Gastrocnemius medialis (tissue), 4 donors: ENCODE measurements around the gene CTDSPL. TPM values are rescaled to one million over a fixed set of nuclear protein-coding genes. Genes with fewer than 3 reads are reported as not detected.
"Not testable (repeated sequence)": the region's sequence is repeated elsewhere in the genome, so short reads cannot be mapped to it uniquely, and the experiment has no call there.

ENCODE experiments used
- ATAC-seq, 2 donors: fragments of 150-250 bp; one replicate each; pipeline ENCODE4 v1.9.1; 2016
- DNase-seq, 2 donors: peaks; one replicate each; pipeline ENCODE4 v3.0.0-alpha.2; 2019
- H3K27ac ChIP-seq, 4 donors: fragments of 200-600 bp; sonication (generic); 1 replicate in 1 of 4; 2 replicates in 3 of 4; pipeline ENCODE4 v1.5.1; 2016 to 2018; ENCODE audit warnings: mild to moderate bottlenecking in 2 of 4, moderate library complexity in 1 of 4
- H3K27me3 ChIP-seq, 3 donors: fragments of 200-600 bp; sonication (generic) in 2 of 3; 1 replicate in 1 of 3; 2 replicates in 2 of 3; pipeline versions ENCODE4 v1.5.1 to v1.6.0; 2016 to 2019; ENCODE audit warnings: mild to moderate bottlenecking in 1 of 3, moderate library complexity in 1 of 3
- H3K36me3 ChIP-seq, 2 donors: fragments of 200-600 bp; sonication (generic) in 1 of 2; one replicate each; pipeline ENCODE4 v1.5.1; 2017 to 2018
- H3K4me1 ChIP-seq, 2 donors: fragments of 200-600 bp; sonication (generic) in 1 of 2; one replicate each; pipeline ENCODE4 v1.5.1; 2016 to 2017; ENCODE audit warnings: mild to moderate bottlenecking in 2 of 2
- H3K4me3 ChIP-seq, 4 donors: fragments of 200-600 bp; sonication (generic) in 3 of 4; 1 replicate in 1 of 4; 2 replicates in 3 of 4; pipeline ENCODE4 v1.5.1; 2016 to 2019; ENCODE audit warnings: mild to moderate bottlenecking in 2 of 4
- H3K9me3 ChIP-seq, 3 donors: fragments of 200-600 bp; sonication (generic) in 2 of 3; 1 replicate in 1 of 3; 2 replicates in 2 of 3; pipeline ENCODE4 v1.5.1; 2016 to 2019
- CTCF ChIP-seq, 5 experiments: fragments of 450-650 bp in 3 of 5; fragments of 200-600 bp in 2 of 5; sonication (generic) in 2 of 5; IDR thresholded peaks in 4 of 5; conservative IDR thresholded peaks in 1 of 5; 1 replicate in 4 of 5; 2 replicates in 1 of 5; pipeline ENCODE4 v1.5.1; 2016 to 2019; ENCODE audit warnings: antibody characterized with exemption in 5 of 5, mild to moderate bottlenecking in 3 of 5, moderate library complexity in 3 of 5
- POLR2A ChIP-seq, 2 donors: fragments of 450-650 bp; IDR thresholded peaks; one replicate each; pipeline ENCODE4 v1.6.1; 2017; ENCODE audit warnings: antibody characterized with exemption in 2 of 2, mild to moderate bottlenecking in 2 of 2, moderate library complexity in 2 of 2
- in situ Hi-C, 4 donors: fragments of 200-750 bp; cut with MboI; loops; one replicate each; pipeline versions ENCODE4 v1.15.0 to v1.8.0; 2017; ENCODE audit warnings: low sequenced_read_pairs in 4 of 4
- intact Hi-C: fragments of 100-400 bp; cut with DNase I; formaldehyde crosslinking; loops from one replicate; pipeline ENCODE4 v1.15.1; 2023; ENCODE audit warnings: low total_unique reads
- microRNA-seq, 2 donors: library from miRNA; unstranded; fragments of <30 nt; microRNA quantifications; one replicate each; pipeline ENCODE4, GENCODE V29; 2016; ENCODE audit warnings: borderline replicate concordance in 2 of 2
- total RNA-seq, 4 donors: library from RNA; depleted of rRNA; stranded (reverse); fragments of >200 nt; gene quantifications; one replicate each; pipeline versions ENCODE4 v1.1.0 to v1.2.3, GENCODE V29; 2016

The CTDSPL gene
- total RNA-seq, 4 donors from 2014 or later = 12.1 to 23.1 (median 14.6) TPM

DNA sequence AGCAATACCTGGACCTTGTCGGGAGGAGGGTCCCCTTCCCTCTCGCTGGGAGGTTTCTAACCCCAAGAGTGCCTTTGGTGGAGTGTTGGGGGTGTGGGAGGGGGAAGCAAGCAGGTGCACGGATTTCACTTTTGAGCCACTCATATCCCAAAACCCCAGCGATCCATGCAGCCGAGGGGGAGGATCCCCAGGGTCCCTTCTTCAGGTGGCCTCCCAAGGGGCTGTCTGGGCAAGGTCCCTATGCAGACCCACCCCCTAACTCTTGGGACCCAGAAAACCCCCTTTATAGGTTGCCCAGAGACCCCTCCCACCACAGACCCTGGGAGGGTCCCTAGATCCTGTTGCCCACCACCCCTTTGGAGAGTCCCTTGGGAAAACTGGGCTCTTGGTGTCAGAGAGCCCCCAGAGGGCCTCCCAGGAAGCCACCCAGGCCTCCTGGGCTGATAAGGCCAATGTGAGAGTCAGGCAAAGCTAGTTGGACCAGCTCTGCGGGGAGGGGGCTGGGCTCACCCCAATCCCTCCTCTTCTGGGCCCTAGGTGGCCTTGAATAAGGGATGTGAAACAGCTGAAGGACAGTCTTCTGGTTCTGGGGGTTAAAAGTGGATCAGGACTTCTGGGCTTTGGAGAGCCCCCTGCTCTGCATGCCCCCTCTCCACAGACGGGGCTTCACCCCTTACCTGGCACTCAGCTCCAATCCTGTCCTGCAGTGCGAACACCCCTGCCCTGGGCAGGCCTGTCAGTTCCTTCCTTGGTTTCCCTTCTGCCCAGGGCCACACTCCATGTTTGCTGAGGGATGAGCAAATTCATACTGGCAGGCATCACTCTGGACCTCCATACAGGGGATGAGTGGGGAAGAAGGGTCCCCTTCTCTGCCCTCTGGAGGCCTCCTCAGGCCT is 168.7 kb downstream of the CTDSPL start:
- ATAC-seq = no peak
- in situ Hi-C loops = no loop called here

GRCh38 chr3:38031022-38031994 is 169.6 kb downstream of the CTDSPL start:
- H3K4me1 ChIP-seq = peaks cover 0 to 11% of the 10 kb centered on the region in 2 donors
- TF ChIP-seq POLR2A (IDR thresholded peaks at IDR 0.05) (no peak), CTCF (IDR thresholded peaks at IDR 0.05 in 4 of 5, conservative IDR thresholded peaks at IDR 0.05 in 1 of 5) (no peak)
- in situ Hi-C loops (no loop called here), intact Hi-C loops (no loop called here)
- DNase-seq (peak in 1 of 2 donors; percentile 33), ATAC-seq (peak in 1 of 2 donors; percentile 29)
- no peaks in the 10 kb centered on the region for H3K9me3 ChIP-seq
- H3K36me3 ChIP-seq = no peaks in the 10 kb centered on the region
- H3K4me3 ChIP-seq = no peak overlapping the region
- no peak overlapping the region for H3K27ac ChIP-seq
- peaks cover 0 to 15% (median 5%) of the 10 kb centered on the region in 3 donors for H3K27me3 ChIP-seq

More for the DNA sequence above, 168.7 kb downstream of the CTDSPL start:
- H3K9me3 ChIP-seq = no peaks in the 10 kb centered on the region
- peaks cover 5 to 17% of the 10 kb centered on the region in 2 donors for H3K4me1 ChIP-seq
- H3K27me3 ChIP-seq = peaks cover 0 to 15% (median 5%) of the 10 kb centered on the region in 3 donors
- intact Hi-C loops = no loop called here
- peak overlapping the region; percentile 59 to 75 (median 64) for H3K4me3 ChIP-seq
- TF ChIP-seq CTCF (IDR thresholded peaks at IDR 0.05 in 4 of 5, conservative IDR thresholded peaks at IDR 0.05 in 1 of 5) (no peak), POLR2A (IDR thresholded peaks at IDR 0.05) (no peak)
- peak overlapping the region; percentile 50 to 70 (median 68) for H3K27ac ChIP-seq
- DNase-seq = no peak
- H3K36me3 ChIP-seq = no peaks in the 10 kb centered on the region

DNA sequence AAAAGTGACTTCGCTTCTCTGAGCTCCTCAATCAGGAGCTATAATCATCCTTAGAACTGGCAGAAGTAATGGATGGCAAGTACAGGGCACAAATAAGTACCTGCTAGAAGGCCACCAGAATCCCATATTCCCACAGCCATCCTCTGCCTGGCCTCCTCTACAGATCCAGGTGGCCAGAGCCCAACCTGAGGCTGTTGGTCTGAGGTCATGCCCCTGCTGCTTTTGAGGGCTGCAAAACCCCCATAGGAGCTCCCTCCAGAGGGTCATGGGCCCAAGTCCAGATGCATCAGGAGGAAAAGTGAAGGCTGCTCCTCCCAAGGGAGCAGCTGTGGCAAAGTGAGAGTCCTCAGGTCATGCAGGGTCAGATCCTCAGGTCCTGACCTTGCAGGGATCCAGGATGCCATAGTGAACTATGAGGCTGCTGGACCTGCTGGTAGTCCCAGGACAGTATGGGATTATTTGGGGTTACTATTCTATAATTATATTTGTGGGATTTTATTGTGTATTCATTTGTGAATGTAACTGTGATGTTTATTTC is 170.7 kb downstream of the CTDSPL start:
- TF ChIP-seq POLR2A (IDR thresholded peaks at IDR 0.05) (no peak), CTCF (IDR thresholded peaks at IDR 0.05 in 4 of 5, conservative IDR thresholded peaks at IDR 0.05 in 1 of 5) (no peak)
- DNase-seq = no peak
- ATAC-seq = no peak
- Histone ChIP-seq H3K27ac (no peak overlapping the region), H3K36me3 (no peaks in the 10 kb centered on the region), H3K27me3 (peaks cover 0 to 15% (median 7%) of the 10 kb centered on the region in 3 donors), H3K9me3 (no peaks in the 10 kb centered on the region), H3K4me3 (no peak overlapping the region), H3K4me1 (peaks cover 0 to 11% of the 10 kb centered on the region in 2 donors)
- intact Hi-C loops = no loop called here
- in situ Hi-C loops = no loop called here

DNA sequence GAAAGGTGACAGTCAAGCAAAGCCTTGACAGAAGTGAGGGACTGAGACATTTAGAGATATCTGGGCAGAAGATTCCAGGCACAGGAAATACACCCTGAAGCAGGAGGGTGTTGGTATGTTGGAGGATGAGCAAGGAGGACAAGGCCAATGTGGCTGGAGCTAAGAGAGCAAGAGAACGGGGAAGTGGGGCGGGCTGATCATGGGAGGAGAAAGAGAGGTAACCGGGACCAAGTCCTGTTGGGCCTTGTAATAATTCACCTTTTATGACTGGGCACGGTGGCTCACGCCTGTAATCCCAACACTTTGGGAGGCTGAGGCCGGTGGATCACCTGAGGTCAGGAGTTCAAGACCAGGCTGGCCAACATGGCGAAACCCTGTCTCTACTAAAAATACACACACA is 171.9 kb downstream of the CTDSPL start:
- intact Hi-C loops, ATAC-seq, H3K36me3 ChIP-seq, DNase-seq, H3K9me3 ChIP-seq, in situ Hi-C loops, H3K27ac ChIP-seq, H3K4me3 ChIP-seq: not testable (repeated sequence)
- Histone ChIP-seq H3K27me3 (peaks cover 0 to 18% (median 7%) of the 10 kb centered on the region in 3 donors), H3K4me1 (peaks cover 0 to 11% of the 10 kb centered on the region in 2 donors)

Small RNA genes within 50 kb of the gene (microRNA-seq; reads per million reads assigned to microRNA genes)
- 17.7 to 24.8 reads per million in 2 donors for gene MIR26A1

Other genes starting within 250 kb of the CTDSPL start
- 1 to 10 TPM in 1 of 4 donors, under 1 TPM in 3; 0.51 to 4.6 (median 0.66) TPM for gene VILL, start 128.9 kb downstream of the CTDSPL start, total RNA-seq
- gene PLCD1, start 167.8 kb downstream of the CTDSPL start, total RNA-seq = 1 to 10 TPM; 2.4 to 6.2 (median 4.7) TPM
- not detected for gene DLEC1, start 177.3 kb downstream of the CTDSPL start, total RNA-seq